SK-N-SH treated with all-trans-retinoic acid at 6 μM for 48 hours (cell line): Measurements from ENCODE around the gene ADIPOR1.
"Not testable (repeated sequence)": the region's sequence is repeated elsewhere in the genome, so short reads cannot be mapped to it uniquely, and the experiment has no call there.

ENCODE experiments used
- ATAC-seq: fragments of 200-7000 bp; cut with Tn5 transposase; 3 replicates; pipeline ENCODE4 v1.9.1; 2020; ENCODE audit warnings: mild to moderate bottlenecking, moderate library complexity
- ARNTL ChIP-seq: fragments of 450-650 bp; formaldehyde crosslinking; IDR thresholded peaks from 2 replicates; pipeline ENCODE4 v1.5.0; 2020; ENCODE audit warnings: low read depth, mild to moderate bottlenecking, moderate library complexity, borderline replicate concordance
- BACH2 ChIP-seq: fragments of 250-450 bp; sonication (Bioruptor Pico); IDR thresholded peaks from 2 replicates; pipeline ENCODE4 v1.9.0; 2021; ENCODE audit warnings: mild to moderate bottlenecking, borderline replicate concordance
- CREB5 ChIP-seq: fragments of 250-450 bp; sonication (Bioruptor Pico); IDR thresholded peaks from 2 replicates; pipeline ENCODE4 v1.5.1; 2020; ENCODE audit warnings: low read depth, mild to moderate bottlenecking, moderate library complexity
- CSDC2 ChIP-seq: fragments of 250-450 bp; sonication (Bioruptor Pico); IDR thresholded peaks from 2 replicates; pipeline ENCODE4 v1.5.0; 2020; ENCODE audit warnings: mild to moderate bottlenecking, moderate library complexity
- CSRNP3 ChIP-seq: fragments of 250-450 bp; sonication (Bioruptor Pico); IDR thresholded peaks from 2 replicates; pipeline ENCODE4 v1.5.1; 2021; ENCODE audit warnings: mild to moderate bottlenecking, moderate library complexity
- ESRRG ChIP-seq: fragments of 250-450 bp; sonication (Bioruptor Pico); IDR thresholded peaks from 2 replicates; pipeline ENCODE4 v1.6.1; 2021; ENCODE audit warnings: mild to moderate bottlenecking
- GLIS3 ChIP-seq: fragments of 250-450 bp; sonication (Bioruptor Pico); IDR thresholded peaks from 2 replicates; pipeline ENCODE4 v1.5.0; 2020; ENCODE audit warnings: mild to moderate bottlenecking, moderate library complexity
- ISL1 ChIP-seq: fragments of 250-450 bp; sonication (Bioruptor Pico); IDR thresholded peaks from 2 replicates; pipeline ENCODE4 v2.1.2; 2022; ENCODE audit warnings: mild to moderate bottlenecking, moderate library complexity
- OSR1 ChIP-seq: fragments of 250-450 bp; sonication (Bioruptor Pico); IDR thresholded peaks from 2 replicates; pipeline ENCODE4 v1.8.0; 2022; ENCODE audit warnings: moderate library complexity, mild to moderate bottlenecking, inconsistent platforms
- PATZ1 ChIP-seq: fragments of 250-450 bp; sonication (Bioruptor Pico); IDR thresholded peaks from 2 replicates; pipeline ENCODE4 v1.8.0; 2020; ENCODE audit warnings: mild to moderate bottlenecking, moderate library complexity, borderline replicate concordance
- POU6F1 ChIP-seq: fragments of 250-450 bp; sonication (Bioruptor Pico); IDR thresholded peaks from 2 replicates; pipeline ENCODE4 v1.8.0; 2021; ENCODE audit warnings: low read depth, mild to moderate bottlenecking, moderate library complexity, borderline replicate concordance
- PPARA ChIP-seq: fragments of 250-450 bp; sonication (Bioruptor Pico); IDR thresholded peaks from 2 replicates; pipeline ENCODE4 v1.5.0; 2020; ENCODE audit warnings: mild to moderate bottlenecking, borderline replicate concordance
- RARB ChIP-seq: fragments of 250-450 bp; sonication (Bioruptor Pico); IDR thresholded peaks from 2 replicates; pipeline ENCODE4 v1.8.0; 2021; ENCODE audit warnings: mild to moderate bottlenecking, moderate library complexity
- SNAI2 ChIP-seq: fragments of 250-450 bp; sonication (Bioruptor Pico); IDR thresholded peaks from 2 replicates; pipeline ENCODE4 v1.5.0; 2020; ENCODE audit warnings: mild to moderate bottlenecking, moderate library complexity
- TCF4 ChIP-seq: fragments of 250-450 bp; sonication (Bioruptor Pico); IDR thresholded peaks from 2 replicates; pipeline ENCODE4 v1.8.0; 2021; ENCODE audit warnings: mild to moderate bottlenecking, moderate library complexity, borderline replicate concordance
- TOX ChIP-seq: fragments of 250-450 bp; sonication (Bioruptor Pico); IDR thresholded peaks from 2 replicates; pipeline ENCODE4 v1.8.0; 2021; ENCODE audit warnings: mild to moderate bottlenecking, moderate library complexity, borderline replicate concordance
- TSHZ2 ChIP-seq: fragments of 250-450 bp; sonication (Bioruptor Pico); IDR thresholded peaks from 2 replicates; pipeline ENCODE4 v1.5.0; 2020; ENCODE audit warnings: mild to moderate bottlenecking, moderate library complexity
- ZC3H10 ChIP-seq: fragments of 250-450 bp; sonication (Bioruptor Pico); IDR thresholded peaks from 2 replicates; pipeline ENCODE4 v1.5.1; 2021; ENCODE audit warnings: mild to moderate bottlenecking, moderate library complexity
- ZFP3 ChIP-seq: fragments of 250-450 bp; sonication (Bioruptor Pico); IDR thresholded peaks from 2 replicates; pipeline ENCODE4 v1.5.0; 2020; ENCODE audit warnings: mild to moderate bottlenecking, moderate library complexity
- ZFP30 ChIP-seq: fragments of 450-650 bp; formaldehyde crosslinking; IDR thresholded peaks from 2 replicates; pipeline ENCODE4 v1.5.0; 2022; ENCODE audit warnings: mild to moderate bottlenecking, moderate library complexity
- ZNF565 ChIP-seq: fragments of 450-650 bp; formaldehyde crosslinking; conservative IDR thresholded peaks from 2 replicates; pipeline ENCODE4 v1.5.0; 2020; ENCODE audit warnings: low read depth, mild to moderate bottlenecking, moderate library complexity
- ZNF70 ChIP-seq: fragments of 450-650 bp; formaldehyde crosslinking; IDR thresholded peaks from 2 replicates; pipeline ENCODE4 v1.5.0; 2020; ENCODE audit warnings: mild to moderate bottlenecking, moderate library complexity
- ZNF8 ChIP-seq: fragments of 450-650 bp; formaldehyde crosslinking; IDR thresholded peaks from 2 replicates; pipeline ENCODE4 v1.5.0; 2020; ENCODE audit warnings: mild to moderate bottlenecking, moderate library complexity

Gene ADIPOR1

GRCh38 chr1:202905331-202905730 lies 52.8 kb downstream of the ADIPOR1 start:
- no peak for ATAC-seq
- TF ChIP-seq ZNF565 (CRISPR knock-in tag) (no peak), ZFP3 (CRISPR knock-in tag) (no peak), CREB5 (CRISPR knock-in tag) (no peak), RARB (no peak), PPARA (CRISPR knock-in tag) (no peak), ZFP30 (no peak), PATZ1 (CRISPR knock-in tag) (no peak), CSDC2 (CRISPR knock-in tag) (no peak), ZNF70 (no peak), BACH2 (no peak), SNAI2 (CRISPR knock-in tag) (no peak), ZC3H10 (no peak), ISL1 (CRISPR knock-in tag) (no peak), TSHZ2 (CRISPR knock-in tag) (no peak)

GRCh38 chr1:202903808-202904207 lies 54.3 kb downstream of the ADIPOR1 start:
- ATAC-seq = not testable (repeated sequence)

- no peak for ATAC-seq
- no peak for TF ChIP-seq SNAI2 (CRISPR knock-in tag)
- TF ChIP-seq ZC3H10 = no peak
- TF ChIP-seq CSDC2 (CRISPR knock-in tag) = no peak
- TF ChIP-seq TCF4 = no peak
- TF ChIP-seq OSR1 (CRISPR knock-in tag) = no peak
- no peak for TF ChIP-seq RARB
- TF ChIP-seq ZFP30 = no peak
- TF ChIP-seq ESRRG (CRISPR knock-in tag) = no peak
- no peak for TF ChIP-seq ARNTL (CRISPR knock-in tag)
- no peak for TF ChIP-seq CSRNP3 (CRISPR knock-in tag)
- no peak for TF ChIP-seq ZFP3 (CRISPR knock-in tag)
- no peak for TF ChIP-seq CREB5 (CRISPR knock-in tag)
- TF ChIP-seq GLIS3 (CRISPR knock-in tag) = no peak
- no peak for TF ChIP-seq BACH2
- TF ChIP-seq POU6F1 = no peak
- no peak for TF ChIP-seq ZNF8 (CRISPR knock-in tag)
- no peak for TF ChIP-seq ZNF565 (CRISPR knock-in tag)
- TF ChIP-seq PPARA (CRISPR knock-in tag) = no peak
- TF ChIP-seq TOX (CRISPR knock-in tag) = no peak
- TF ChIP-seq ISL1 (CRISPR knock-in tag) = no peak
These were observed 56.6 kb downstream of the ADIPOR1 start for GRCh38 chr1:202901555-202901954.
